ENCODE data around the gene MXD4. TPM values are rescaled to one million over a fixed set of nuclear protein-coding genes. Genes with fewer than 3 reads are reported as not detected.

Gene MXD4
- polyA plus RNA-seq, 2 donors = 14.5 to 27.2 TPM

DNA sequence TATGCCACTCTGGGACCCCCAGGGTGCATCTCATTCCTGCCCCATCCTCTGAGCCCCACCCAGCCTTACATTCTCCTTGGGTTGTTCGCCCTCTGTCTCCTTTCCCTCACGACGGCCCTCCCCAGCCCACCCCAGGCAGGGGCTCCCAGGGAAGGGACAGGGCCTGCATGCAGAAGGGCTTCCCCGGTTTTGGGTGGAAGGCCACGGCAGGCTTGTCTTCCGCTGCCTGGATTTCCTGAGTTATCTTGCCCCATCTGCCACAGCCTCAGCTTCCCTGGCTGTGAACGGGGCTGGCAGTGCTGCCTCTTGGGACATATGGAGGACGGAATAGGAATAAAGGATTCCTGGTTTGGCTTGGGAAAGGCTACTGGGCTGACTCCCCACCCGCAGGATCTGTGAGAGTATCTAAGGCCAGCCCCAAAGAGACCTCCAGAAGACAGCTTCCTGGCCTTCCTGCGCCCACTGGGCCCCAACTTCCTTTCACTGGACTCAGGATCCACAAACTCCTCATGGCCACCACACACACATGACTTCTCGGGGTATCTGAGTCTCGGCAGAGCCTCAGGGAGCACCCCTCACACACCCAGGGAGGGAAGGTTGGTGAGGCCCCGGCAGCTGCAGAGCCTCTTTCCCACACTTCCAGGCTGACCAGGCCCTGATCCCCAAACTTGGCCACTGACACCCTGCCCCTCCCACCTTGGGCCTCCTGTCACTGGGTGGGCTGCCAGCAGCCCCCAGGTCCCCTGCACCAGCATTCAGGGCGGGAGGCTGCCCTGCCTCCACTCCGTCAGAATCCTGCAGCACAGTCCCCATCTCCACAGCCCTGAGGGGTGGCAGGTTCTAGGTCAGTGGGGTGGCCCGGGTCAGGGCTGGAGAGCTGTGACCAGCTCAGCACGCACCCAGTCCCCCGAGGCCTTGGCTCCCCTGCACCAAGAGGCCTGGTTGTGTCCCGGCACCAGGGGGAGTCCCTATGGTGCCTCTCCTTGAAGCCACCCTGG, 3.5 kb upstream of the MXD4 start:
- Histone ChIP-seq H3K27ac (ENCODE audit: low read depth in 2 of 2, low read length in 1 of 2) (no peak overlapping the region), H3K27me3 (ENCODE audit: control insufficient read depth in 1 of 2, insufficient read depth in 2 of 2, low read length in 2 of 2) (no peaks in the 10 kb centered on the region), H3K4me1 (ENCODE audit: control insufficient read depth in 2 of 2, insufficient read depth in 2 of 2, low read length in 1 of 2) (peaks cover 6 to 9% of the 10 kb centered on the region in 2 donors), H3K4me3 (ENCODE audit: low read depth in 1 of 2, low read length in 2 of 2) (no peak overlapping the region), H3K9me3 (ENCODE audit: control insufficient read depth in 2 of 2, insufficient read depth in 1 of 2, low read depth in 1 of 2, low read length in 1 of 2) (no peaks in the 10 kb centered on the region), H3K36me3 (ENCODE audit: control insufficient read depth in 2 of 2, insufficient read depth in 2 of 2, low read length in 1 of 2) (no peaks in the 10 kb centered on the region)
- 83 to 86% methylated on average over 19 of the region's 19 CpGs for WGBS, 2 donors

DNA sequence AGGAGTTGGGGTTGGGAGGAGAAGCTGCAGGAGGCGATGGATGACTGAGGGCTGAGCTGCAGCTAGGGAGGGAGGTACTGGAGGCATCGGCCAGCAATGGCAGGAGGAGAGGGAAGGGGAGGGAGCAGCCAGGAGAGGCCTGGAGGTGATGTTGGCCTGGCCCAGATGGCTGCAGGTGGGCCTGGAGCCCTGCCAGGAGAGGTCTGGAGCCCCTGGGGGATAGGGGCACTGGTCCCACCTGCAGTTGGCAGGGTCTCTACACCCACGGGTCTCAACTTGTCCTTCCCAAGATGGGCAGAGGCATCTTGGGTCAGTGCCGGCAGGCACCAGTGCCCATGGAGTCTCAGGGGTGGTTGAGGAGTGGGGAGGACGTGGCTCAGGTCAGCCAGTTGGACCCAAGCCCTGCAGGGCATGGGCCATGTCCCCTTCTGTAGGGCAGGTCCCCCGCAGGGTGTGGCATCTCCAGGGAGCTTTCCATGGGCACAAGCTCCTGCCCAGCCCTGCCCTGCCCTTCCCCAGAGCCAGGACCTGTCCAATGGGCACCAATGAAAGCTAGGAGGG, 2.7 kb upstream of the MXD4 start:
- Histone ChIP-seq H3K4me3 (ENCODE audit: low read depth in 1 of 2, low read length in 2 of 2) (no peak overlapping the region), H3K27me3 (ENCODE audit: control insufficient read depth in 1 of 2, insufficient read depth in 2 of 2, low read length in 2 of 2) (no peaks in the 10 kb centered on the region), H3K9me3 (ENCODE audit: control insufficient read depth in 2 of 2, insufficient read depth in 1 of 2, low read depth in 1 of 2, low read length in 1 of 2) (no peaks in the 10 kb centered on the region), H3K4me1 (ENCODE audit: control insufficient read depth in 2 of 2, insufficient read depth in 2 of 2, low read length in 1 of 2) (peaks cover 9 to 17% of the 10 kb centered on the region in 2 donors), H3K36me3 (ENCODE audit: control insufficient read depth in 2 of 2, insufficient read depth in 2 of 2, low read length in 1 of 2) (no peaks in the 10 kb centered on the region), H3K27ac (ENCODE audit: low read depth in 2 of 2, low read length in 1 of 2) (no peak overlapping the region)
- WGBS, 2 donors = 72 to 76% methylated on average over 6 of the region's 6 CpGs

DNA sequence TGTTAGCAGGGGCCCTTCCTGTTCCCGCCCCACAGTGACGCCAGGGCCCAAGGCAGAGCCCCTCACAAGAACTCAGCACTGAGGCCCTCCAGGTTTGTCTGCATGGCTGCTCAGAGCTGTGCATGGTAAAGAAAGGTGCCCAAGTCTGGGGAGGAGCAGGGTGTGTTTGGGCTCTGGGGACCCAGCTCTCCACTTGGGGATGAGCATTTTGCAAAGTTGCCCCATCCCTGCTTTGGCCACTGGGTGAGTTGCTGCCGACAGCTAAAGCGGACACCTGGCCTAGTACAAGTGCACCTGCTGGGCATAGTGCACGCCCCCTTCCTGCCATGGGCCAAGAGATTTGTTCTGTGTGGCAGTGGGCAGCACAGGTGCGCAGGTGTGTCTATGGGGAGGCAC, 2.0 kb upstream of the MXD4 start:
- 79 to 83% methylated on average over 6 of the region's 6 CpGs for WGBS, 2 donors
- H3K27ac ChIP-seq (ENCODE audit: low read depth in 2 of 2, low read length in 1 of 2) = no peak overlapping the region
- H3K27me3 ChIP-seq (ENCODE audit: control insufficient read depth in 1 of 2, insufficient read depth in 2 of 2, low read length in 2 of 2) = no peaks in the 10 kb centered on the region
- H3K9me3 ChIP-seq (ENCODE audit: control insufficient read depth in 2 of 2, insufficient read depth in 1 of 2, low read depth in 1 of 2, low read length in 1 of 2) = no peaks in the 10 kb centered on the region
- peaks cover 0 to 2% of the 10 kb centered on the region in 2 donors for H3K36me3 ChIP-seq (ENCODE audit: control insufficient read depth in 2 of 2, insufficient read depth in 2 of 2, low read length in 1 of 2)
- H3K4me3 ChIP-seq (ENCODE audit: low read depth in 1 of 2, low read length in 2 of 2) = no peak overlapping the region
- H3K4me1 ChIP-seq (ENCODE audit: control insufficient read depth in 2 of 2, insufficient read depth in 2 of 2, low read length in 1 of 2) = peaks cover 12 to 24% of the 10 kb centered on the region in 2 donors

DNA sequence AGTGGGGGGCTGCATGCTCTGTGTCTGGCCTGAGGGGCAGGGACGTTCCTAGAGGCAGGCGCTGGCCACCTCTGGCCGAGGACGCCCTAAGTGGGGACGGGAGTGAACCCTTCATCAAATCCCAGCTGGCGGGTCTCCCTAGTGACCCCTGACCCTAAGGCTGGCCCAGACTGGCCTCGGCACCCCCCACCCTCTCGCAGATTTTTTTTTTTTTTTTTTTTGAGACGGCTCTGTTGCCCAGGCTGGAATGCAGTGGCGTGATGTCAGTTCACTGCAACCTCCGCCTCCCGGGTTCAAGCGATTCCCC, 988 bp upstream of the MXD4 start:
- no peaks in the 10 kb centered on the region for H3K27me3 ChIP-seq (ENCODE audit: control insufficient read depth in 1 of 2, insufficient read depth in 2 of 2, low read length in 2 of 2)
- H3K9me3 ChIP-seq (ENCODE audit: control insufficient read depth in 2 of 2, insufficient read depth in 1 of 2, low read depth in 1 of 2, low read length in 1 of 2) = no peaks in the 10 kb centered on the region
- H3K27ac ChIP-seq (ENCODE audit: low read depth in 2 of 2, low read length in 1 of 2) = peak overlapping the region; percentile 93
- peaks cover 15 to 30% of the 10 kb centered on the region in 2 donors for H3K4me1 ChIP-seq (ENCODE audit: control insufficient read depth in 2 of 2, insufficient read depth in 2 of 2, low read length in 1 of 2)
- 41 to 42% methylated on average over 11 to 13 of the region's 13 CpGs for WGBS, 2 donors
- peaks cover 0 to 10% of the 10 kb centered on the region in 2 donors for H3K36me3 ChIP-seq (ENCODE audit: control insufficient read depth in 2 of 2, insufficient read depth in 2 of 2, low read length in 1 of 2)
- peak overlapping the region; percentile 41 to 59 for H3K4me3 ChIP-seq (ENCODE audit: low read depth in 1 of 2, low read length in 2 of 2)

DNA sequence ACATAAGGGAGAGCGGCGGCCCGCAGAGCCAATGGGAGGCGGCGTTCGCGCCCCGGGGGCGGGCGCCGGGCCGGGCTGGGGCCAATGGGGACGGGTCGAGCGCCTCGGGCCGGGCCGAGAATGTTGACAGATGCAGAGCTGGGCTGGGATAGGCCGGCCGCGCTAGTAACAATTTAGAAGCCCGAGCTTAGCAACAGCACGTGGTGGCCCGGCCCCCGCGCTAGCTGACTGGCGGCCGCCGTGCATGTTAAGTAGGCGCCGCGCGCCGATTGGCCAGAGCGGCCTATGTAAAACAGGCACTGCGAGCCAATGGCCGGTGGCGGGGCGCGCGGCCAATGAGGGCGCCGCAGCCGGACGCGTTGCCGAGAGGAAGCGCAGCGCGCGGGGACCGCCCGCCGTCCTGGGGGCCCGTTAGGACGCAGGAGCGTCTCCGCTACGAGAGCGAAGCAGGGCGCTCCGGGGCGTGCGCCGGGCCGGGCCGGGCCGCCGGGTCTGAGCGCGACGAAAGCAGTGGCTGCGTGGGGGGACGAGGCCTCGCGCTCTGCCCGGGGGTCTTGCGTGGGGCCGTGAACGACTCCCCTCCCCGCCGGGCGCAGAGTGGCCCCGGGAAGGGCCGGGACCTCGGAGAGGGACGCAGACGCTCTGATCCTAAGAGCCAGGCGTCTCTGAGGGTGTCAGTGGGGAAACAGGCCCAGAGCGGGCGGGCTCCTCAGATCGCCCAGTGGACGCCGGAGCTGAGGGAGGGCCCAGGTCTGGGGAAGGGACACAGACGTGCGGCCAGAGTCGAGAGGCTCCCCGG, 435 bp upstream of the MXD4 start:
- H3K4me3 ChIP-seq (ENCODE audit: low read depth in 1 of 2, low read length in 2 of 2) = peak overlapping the region; percentile 59 to 80
- peaks cover 0 to 13% of the 10 kb centered on the region in 2 donors for H3K36me3 ChIP-seq (ENCODE audit: control insufficient read depth in 2 of 2, insufficient read depth in 2 of 2, low read length in 1 of 2)
- no peaks in the 10 kb centered on the region for H3K27me3 ChIP-seq (ENCODE audit: control insufficient read depth in 1 of 2, insufficient read depth in 2 of 2, low read length in 2 of 2)
- H3K9me3 ChIP-seq (ENCODE audit: control insufficient read depth in 2 of 2, insufficient read depth in 1 of 2, low read depth in 1 of 2, low read length in 1 of 2) = no peaks in the 10 kb centered on the region
- 0% methylated on average over 88 to 98 of the region's 98 CpGs for WGBS, 2 donors
- H3K27ac ChIP-seq (ENCODE audit: low read depth in 2 of 2, low read length in 1 of 2) = peak overlapping the region; percentile 93
- H3K4me1 ChIP-seq (ENCODE audit: control insufficient read depth in 2 of 2, insufficient read depth in 2 of 2, low read length in 1 of 2) = peaks cover 15 to 30% of the 10 kb centered on the region in 2 donors

DNA sequence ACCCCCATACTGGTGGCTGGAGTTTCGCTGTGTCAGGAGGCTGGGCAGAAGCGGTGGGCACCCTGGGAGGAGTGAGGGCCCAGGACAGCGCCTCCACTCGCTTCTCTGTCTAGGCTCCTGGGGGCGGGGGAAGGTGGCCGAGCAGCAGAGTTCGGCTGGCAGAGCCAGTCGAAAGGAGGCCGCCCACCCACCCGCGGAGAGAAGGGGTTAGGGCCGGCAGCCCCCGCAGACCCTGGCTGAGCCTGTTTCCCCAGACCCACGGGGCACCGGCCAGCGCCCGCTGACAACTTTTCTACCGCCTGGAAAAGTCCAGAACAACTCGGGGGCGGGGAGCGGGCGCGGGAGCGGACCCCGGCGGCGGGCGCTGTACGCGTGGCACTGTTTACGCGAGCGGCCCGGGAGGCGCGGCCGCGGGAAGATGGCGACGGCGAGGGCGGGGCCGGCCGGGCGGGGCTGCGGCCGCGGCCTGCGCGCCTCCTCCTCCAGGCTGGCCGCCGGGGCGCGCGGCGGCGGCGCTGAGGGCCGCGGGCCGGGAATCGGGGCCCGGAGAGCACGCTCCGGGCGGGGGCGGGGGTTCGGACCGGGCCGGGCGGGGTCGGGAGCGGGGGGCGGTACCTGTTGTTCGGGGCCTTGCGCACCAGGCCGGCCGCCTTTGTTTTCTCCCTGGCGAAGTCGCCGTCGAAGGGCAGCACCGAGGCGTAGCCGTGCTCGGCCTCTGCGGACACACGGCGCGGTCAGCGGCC, 628 bp downstream of the MXD4 start:
- H3K27ac ChIP-seq (ENCODE audit: low read depth in 2 of 2, low read length in 1 of 2) = peak overlapping the region; percentile 88 to 93
- 1% methylated on average over 30 to 91 of the region's 91 CpGs for WGBS, 2 donors
- peak overlapping the region; percentile 80 for H3K4me3 ChIP-seq (ENCODE audit: low read depth in 1 of 2, low read length in 2 of 2)
- H3K36me3 ChIP-seq (ENCODE audit: control insufficient read depth in 2 of 2, insufficient read depth in 2 of 2, low read length in 1 of 2) = peaks cover 0 to 13% of the 10 kb centered on the region in 2 donors
- no peaks in the 10 kb centered on the region for H3K27me3 ChIP-seq (ENCODE audit: control insufficient read depth in 1 of 2, insufficient read depth in 2 of 2, low read length in 2 of 2)
- H3K9me3 ChIP-seq (ENCODE audit: control insufficient read depth in 2 of 2, insufficient read depth in 1 of 2, low read depth in 1 of 2, low read length in 1 of 2) = no peaks in the 10 kb centered on the region
- H3K4me1 ChIP-seq (ENCODE audit: control insufficient read depth in 2 of 2, insufficient read depth in 2 of 2, low read length in 1 of 2) = peaks cover 20 to 30% of the 10 kb centered on the region in 2 donors

DNA sequence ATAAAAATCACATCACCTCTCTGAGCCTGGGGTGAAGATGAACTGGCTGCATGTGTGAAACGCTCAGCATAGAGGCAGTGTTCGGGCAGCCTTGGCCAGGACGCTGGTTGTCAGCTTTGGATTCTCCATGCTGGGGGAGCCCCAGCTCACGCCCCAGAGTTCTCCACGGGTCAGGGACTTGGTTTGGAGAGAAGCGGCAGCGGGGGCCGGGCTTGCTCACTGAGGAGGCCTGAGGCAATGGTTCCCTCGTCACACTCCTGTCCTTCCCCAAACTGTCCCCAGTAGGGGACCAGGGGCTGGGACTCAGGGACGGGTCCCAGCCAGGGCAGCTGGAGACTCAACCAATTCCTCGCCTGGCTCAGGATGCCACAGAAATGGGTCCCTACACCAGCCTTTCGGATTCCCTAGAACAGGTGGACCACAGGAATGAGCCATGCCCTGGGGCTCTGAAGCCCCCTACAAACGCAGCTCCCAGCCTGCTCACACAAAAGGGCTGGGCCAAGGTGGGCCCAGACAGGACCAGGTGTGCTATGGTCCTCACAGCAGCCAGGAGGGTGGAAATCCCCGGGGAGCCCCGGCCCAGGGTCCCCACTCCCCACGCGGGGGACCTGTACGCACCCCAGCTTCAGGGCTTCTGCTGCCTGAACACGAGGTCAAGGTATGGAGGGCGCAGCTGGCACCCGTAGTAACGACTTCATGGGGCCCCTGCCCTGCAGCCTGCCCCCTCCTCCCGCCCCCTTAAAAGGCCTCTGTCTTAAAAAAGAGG, 1.4 kb downstream of the MXD4 start:
- WGBS, 2 donors = 25 to 28% methylated on average over 19 to 23 of the region's 23 CpGs
- Histone ChIP-seq H3K4me3 (ENCODE audit: low read depth in 1 of 2, low read length in 2 of 2) (peak overlapping the region; percentile 80), H3K4me1 (ENCODE audit: control insufficient read depth in 2 of 2, insufficient read depth in 2 of 2, low read length in 1 of 2) (peaks cover 24 to 37% of the 10 kb centered on the region in 2 donors), H3K27me3 (ENCODE audit: control insufficient read depth in 1 of 2, insufficient read depth in 2 of 2, low read length in 2 of 2) (no peaks in the 10 kb centered on the region), H3K9me3 (ENCODE audit: control insufficient read depth in 2 of 2, insufficient read depth in 1 of 2, low read depth in 1 of 2, low read length in 1 of 2) (no peaks in the 10 kb centered on the region), H3K36me3 (ENCODE audit: control insufficient read depth in 2 of 2, insufficient read depth in 2 of 2, low read length in 1 of 2) (peaks cover 0 to 13% of the 10 kb centered on the region in 2 donors), H3K27ac (ENCODE audit: low read depth in 2 of 2, low read length in 1 of 2) (peak overlapping the region; percentile 88 to 93)

DNA sequence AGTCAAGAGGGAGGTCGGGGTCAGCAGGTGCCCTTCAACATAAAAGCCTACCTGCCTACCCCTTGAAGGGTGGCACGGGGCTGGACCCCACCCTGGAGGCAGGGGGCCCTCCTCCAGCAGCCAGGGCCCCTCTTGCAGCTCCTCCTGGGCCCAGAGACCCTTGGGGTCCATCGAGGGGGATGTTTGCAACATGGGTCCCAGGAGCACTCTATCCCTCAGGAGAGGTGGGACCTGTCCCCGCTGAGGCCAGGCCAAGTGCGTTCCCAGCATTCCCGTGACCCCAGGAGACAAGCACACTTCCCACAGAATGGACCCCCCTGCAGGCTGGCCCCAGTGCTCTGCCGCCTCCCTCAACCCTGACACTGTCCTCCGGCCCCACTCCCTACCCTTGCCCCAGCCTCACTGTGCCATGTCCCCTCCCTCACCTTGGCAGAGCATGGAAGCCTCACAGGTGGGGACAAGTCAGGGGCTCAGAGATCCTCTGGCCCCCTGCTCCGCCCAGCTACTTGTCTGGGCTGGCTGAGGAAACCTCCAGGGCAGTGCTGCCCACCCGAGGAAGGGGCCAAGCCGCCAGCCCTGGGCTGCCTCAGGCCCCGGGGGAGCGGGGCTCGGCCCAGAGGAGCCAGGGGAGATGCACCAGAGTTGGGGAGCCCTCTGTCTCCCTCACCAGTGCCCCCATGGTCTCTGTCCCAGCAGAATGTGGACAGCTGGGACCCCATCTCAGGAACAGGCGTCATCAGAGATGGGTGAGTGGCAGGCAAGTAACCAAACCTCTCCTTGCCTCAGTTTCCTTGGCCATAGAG, 2.2 kb downstream of the MXD4 start:
- Histone ChIP-seq H3K36me3 (ENCODE audit: control insufficient read depth in 2 of 2, insufficient read depth in 2 of 2, low read length in 1 of 2) (peaks cover 0 to 18% of the 10 kb centered on the region in 2 donors), H3K4me1 (ENCODE audit: control insufficient read depth in 2 of 2, insufficient read depth in 2 of 2, low read length in 1 of 2) (peaks cover 24 to 37% of the 10 kb centered on the region in 2 donors), H3K27me3 (ENCODE audit: control insufficient read depth in 1 of 2, insufficient read depth in 2 of 2, low read length in 2 of 2) (no peaks in the 10 kb centered on the region), H3K27ac (ENCODE audit: low read depth in 2 of 2, low read length in 1 of 2) (peak overlapping the region; percentile 18 to 88), H3K9me3 (ENCODE audit: control insufficient read depth in 2 of 2, insufficient read depth in 1 of 2, low read depth in 1 of 2, low read length in 1 of 2) (no peaks in the 10 kb centered on the region), H3K4me3 (ENCODE audit: low read depth in 1 of 2, low read length in 2 of 2) (peak overlapping the region in 1 of 2 donors; percentile 80)
- WGBS, 2 donors = 71 to 72% methylated on average over 15 of the region's 15 CpGs

All from esophagus (tissue), 2 donors.